ENCODE data around the gene LCE2D.

- TF ChIP-seq CTCF (conservative IDR thresholded peaks at IDR 0.05 in 1 of 2, IDR thresholded peaks at IDR 0.05 in 1 of 2; ENCODE audit: extremely low read depth in 1 of 2, insufficient read depth in 1 of 2, low read depth in 1 of 2, low read length in 2 of 2) (no peak), EZH2 (IDR thresholded peaks at IDR 0.05; ENCODE audit: borderline replicate concordance, low read length) (no peak)
Observed at GRCh38 chr1:152681616-152682015, 18.4 kb downstream of the LCE2D start.

All from mammary epithelial cell (primary cell).